MM.1S (cell line): Measurements from ENCODE around the gene TEX264.

Experiments
- CTCF ChIP-seq: fragments of 300-600 bp; sonication (generic); IDR thresholded peaks from 2 replicates; pipeline ENCODE4 v1.5.1; 2016; ENCODE audit warnings: antibody characterized with exemption, low read length, mixed read lengths
- EZH2 ChIP-seq: fragments of 300-600 bp; sonication (generic); optimal IDR thresholded peaks from 2 replicates; pipeline ENCODE3; 2017; ENCODE audit warnings: low read depth, mild to moderate bottlenecking, antibody characterized with exemption, low read length, mixed read lengths
- EZH2phosphoT487 ChIP-seq: fragments of 300-600 bp; sonication (generic); IDR thresholded peaks from 2 replicates; pipeline ENCODE4 v1.6.1; 2018; ENCODE audit warnings: antibody characterized with exemption, low read length

- no peak for TF ChIP-seq EZH2
- no peak for TF ChIP-seq CTCF
- TF ChIP-seq EZH2phosphoT487, result no peak
These were observed 79.8 kb downstream of the TEX264 start for GRCh38 chr3:51750878-51751277.
